ENCODE measurements around the gene ELOB. TPM values are rescaled to one million over a fixed set of nuclear protein-coding genes. Genes with fewer than 3 reads are reported as not detected.

The ELOB gene
- total and polyA plus RNA-seq, 5 donors, result 235 to 625 (median 293) TPM

- Histone ChIP-seq H3K4me3 (ENCODE audit: low read length) (no peak overlapping the region), H3K9me3 (ENCODE audit: control insufficient read depth, low read length) (no peaks in the 10 kb centered on the region), H3K27ac (ENCODE audit: low read length) (no peak overlapping the region), H3K27me3 (ENCODE audit: control insufficient read depth, insufficient read depth) (no peaks in the 10 kb centered on the region), H3K4me1 (ENCODE audit: control insufficient read depth, insufficient read depth, low read length) (no peaks in the 10 kb centered on the region)
- WGBS, result 84% methylated on average over 18 of the region's 18 CpGs
- ATAC-seq, result no peak
- intact Hi-C loops (cut with DNase I), result no loop called here
- DNase-seq, result no peak
These were observed 42.3 kb upstream of the ELOB start for GRCh38 chr16:2819179-2819938.

GRCh38 chr16:2818272-2818876, 41.3 kb upstream of the ELOB start:
- no peaks in the 10 kb centered on the region for H3K27me3 ChIP-seq (ENCODE audit: control insufficient read depth, insufficient read depth)
- DNase-seq, result no peak
- 74% methylated on average over 10 of the region's 10 CpGs for WGBS
- H3K4me1 ChIP-seq (ENCODE audit: control insufficient read depth, insufficient read depth, low read length), result no peaks in the 10 kb centered on the region
- no peak overlapping the region for H3K27ac ChIP-seq (ENCODE audit: low read length)
- no peak for ATAC-seq
- intact Hi-C loops (cut with DNase I), result no loop called here
- no peaks in the 10 kb centered on the region for H3K9me3 ChIP-seq (ENCODE audit: control insufficient read depth, low read length)
- no peak overlapping the region for H3K4me3 ChIP-seq (ENCODE audit: low read length)

- no peak for DNase-seq
- ATAC-seq, result no peak
- no peaks in the 10 kb centered on the region for H3K4me1 ChIP-seq (ENCODE audit: control insufficient read depth, insufficient read depth, low read length)
- intact Hi-C loops (cut with DNase I), result no loop called here
- no peak overlapping the region for H3K27ac ChIP-seq (ENCODE audit: low read length)
- H3K9me3 ChIP-seq (ENCODE audit: control insufficient read depth, low read length), result no peaks in the 10 kb centered on the region
- no peaks in the 10 kb centered on the region for H3K27me3 ChIP-seq (ENCODE audit: control insufficient read depth, insufficient read depth)
- 68% methylated on average over 68 of the region's 68 CpGs for WGBS
- H3K4me3 ChIP-seq (ENCODE audit: low read length), result no peak overlapping the region
These were observed 40.5 kb upstream of the ELOB start for GRCh38 chr16:2817340-2818271.

DNA sequence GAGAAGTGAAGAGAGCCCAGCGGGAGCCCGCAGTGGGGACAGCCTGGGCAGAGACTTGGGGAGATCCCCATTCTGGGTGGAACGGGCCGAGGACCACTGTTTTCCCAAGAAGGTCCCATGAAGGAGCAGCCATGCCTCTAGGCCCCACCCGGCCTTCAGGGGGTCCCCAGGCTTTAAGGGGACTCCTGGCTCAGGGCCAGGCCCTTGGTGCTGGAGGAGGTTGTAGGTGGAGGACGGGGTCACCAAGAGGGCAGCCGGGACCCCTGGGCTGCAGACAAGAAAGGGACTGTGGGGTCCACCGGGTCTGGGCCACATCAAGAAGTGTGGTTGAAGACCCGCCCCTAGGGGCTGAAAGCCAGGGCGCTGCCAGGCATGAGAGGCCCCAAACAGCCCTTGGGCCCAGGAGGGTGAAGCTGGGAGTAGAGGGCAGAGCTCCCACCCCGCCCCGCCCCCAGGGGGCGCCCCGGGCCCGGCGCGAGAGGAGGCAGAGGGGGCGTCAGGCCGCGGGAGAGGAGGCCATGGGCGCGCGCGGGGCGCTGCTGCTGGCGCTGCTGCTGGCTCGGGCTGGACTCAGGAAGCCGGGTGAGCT, 39.8 kb upstream of the ELOB start, which contains the start of gene PRSS21:
Gene PRSS21, plus strand, starts transcription at position 487 of the 589 bp plus-strand sequence. Its CDS starts 32 bp downstream, at position 519.
- DNase-seq (no peak), ATAC-seq (no peak)
- Histone ChIP-seq H3K27ac (ENCODE audit: low read length) (no peak within 1 kb of the TSS), H3K4me3 (ENCODE audit: low read length) (no peak within 1 kb of the TSS), H3K4me1 (ENCODE audit: control insufficient read depth, insufficient read depth, low read length) (no peaks in the 10 kb centered on the region), H3K9me3 (ENCODE audit: control insufficient read depth, low read length) (no peaks in the 10 kb centered on the region), H3K27me3 (ENCODE audit: control insufficient read depth, insufficient read depth) (no peaks in the 10 kb centered on the region)
- 56% methylated on average over 28 of the region's 28 CpGs for WGBS
- intact Hi-C loops (cut with DNase I), result no loop called here

DNA sequence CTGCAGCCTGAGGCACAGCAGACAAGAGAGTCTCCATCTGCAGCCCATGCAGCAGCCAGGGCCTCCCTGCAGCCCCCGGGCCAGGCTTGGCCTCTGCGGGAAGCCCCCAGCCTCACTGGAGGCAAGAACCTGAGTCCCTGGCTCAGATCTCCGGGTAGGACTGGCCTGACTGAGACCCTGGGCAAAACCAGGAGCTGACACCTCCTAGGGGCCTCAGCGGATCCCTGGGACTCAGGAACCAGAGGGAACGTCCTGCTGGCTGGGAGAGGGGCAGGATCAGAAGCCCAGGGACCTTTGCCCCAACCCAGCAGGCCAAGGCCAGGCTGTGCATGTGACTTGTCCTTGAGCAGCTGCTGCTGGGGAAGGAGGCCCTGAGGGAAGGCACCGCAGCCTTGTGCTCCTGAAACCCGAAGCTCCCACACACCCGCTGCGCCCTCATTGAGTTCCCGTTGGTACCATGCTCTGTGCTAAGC, 38.3 kb upstream of the ELOB start:
- no peak for ATAC-seq
- Histone ChIP-seq H3K4me1 (ENCODE audit: control insufficient read depth, insufficient read depth, low read length) (no peaks in the 10 kb centered on the region), H3K27me3 (ENCODE audit: control insufficient read depth, insufficient read depth) (no peaks in the 10 kb centered on the region), H3K27ac (ENCODE audit: low read length) (no peak overlapping the region), H3K9me3 (ENCODE audit: control insufficient read depth, low read length) (no peaks in the 10 kb centered on the region), H3K4me3 (ENCODE audit: low read length) (no peak overlapping the region)
- DNase-seq, result no peak
- intact Hi-C loops (cut with DNase I), result no loop called here
- 75% methylated on average over 10 of the region's 10 CpGs for WGBS

DNA sequence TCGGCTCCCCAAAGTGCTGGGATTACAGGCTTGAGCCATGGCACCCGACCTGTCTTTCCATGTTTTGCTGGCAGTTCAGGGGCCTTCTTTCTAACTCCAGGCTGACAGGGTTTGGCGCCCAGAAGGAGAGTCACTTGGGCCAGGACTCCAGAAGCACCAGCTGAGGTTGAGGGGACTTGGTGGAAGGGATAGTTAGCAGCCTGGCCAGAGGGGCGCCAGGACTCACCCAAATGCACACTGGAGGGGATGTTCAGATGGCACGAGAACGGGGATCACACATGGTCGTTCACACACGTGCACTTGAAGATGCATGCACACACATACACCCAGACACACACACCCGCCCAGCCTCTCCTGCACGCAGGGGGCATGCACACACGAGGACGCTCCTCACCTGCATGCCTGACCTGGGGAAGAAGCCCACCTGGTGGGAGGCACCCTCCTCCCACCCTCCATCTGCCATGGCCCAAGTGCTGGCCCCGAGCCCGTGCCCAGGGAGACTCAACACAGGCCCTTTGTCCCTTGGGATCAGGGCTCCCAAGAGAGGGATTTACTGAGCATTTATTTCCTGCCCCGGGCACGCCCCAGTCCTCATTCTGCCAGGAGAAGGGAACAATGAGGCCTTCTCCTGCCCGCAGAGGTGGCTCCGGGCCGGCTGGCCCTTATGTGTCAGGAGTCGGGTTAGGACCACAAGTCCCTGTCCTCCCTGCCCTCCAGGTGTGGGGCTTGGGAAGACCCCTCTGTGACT, 37.6 kb upstream of the ELOB start:
- Histone ChIP-seq H3K27me3 (ENCODE audit: control insufficient read depth, insufficient read depth) (no peaks in the 10 kb centered on the region), H3K4me1 (ENCODE audit: control insufficient read depth, insufficient read depth, low read length) (no peaks in the 10 kb centered on the region), H3K9me3 (ENCODE audit: control insufficient read depth, low read length) (no peaks in the 10 kb centered on the region), H3K27ac (ENCODE audit: low read length) (no peak overlapping the region), H3K4me3 (ENCODE audit: low read length) (no peak overlapping the region)
- 78% methylated on average over 20 of the region's 20 CpGs for WGBS
- DNase-seq (no peak), ATAC-seq (no peak)
- intact Hi-C loops (cut with DNase I), result no loop called here

GRCh38 chr16:2813771-2814221, 36.7 kb upstream of the ELOB start:
- no peaks in the 10 kb centered on the region for H3K27me3 ChIP-seq (ENCODE audit: control insufficient read depth, insufficient read depth)

GRCh38 chr16:2811703-2812471, 34.8 kb upstream of the ELOB start:
- H3K27me3 ChIP-seq (ENCODE audit: control insufficient read depth, insufficient read depth), result no peaks in the 10 kb centered on the region

More at GRCh38 chr16:2813771-2814221, 36.7 kb upstream of the ELOB start:
- intact Hi-C loops (cut with DNase I), result no loop called here
- DNase-seq (no peak), ATAC-seq (no peak)
- Histone ChIP-seq H3K4me1 (ENCODE audit: control insufficient read depth, insufficient read depth, low read length) (no peaks in the 10 kb centered on the region), H3K27ac (ENCODE audit: low read length) (no peak overlapping the region), H3K4me3 (ENCODE audit: low read length) (no peak overlapping the region), H3K9me3 (ENCODE audit: control insufficient read depth, low read length) (no peaks in the 10 kb centered on the region)
- 43% methylated on average over 7 of the region's 7 CpGs for WGBS

GRCh38 chr16:2810651-2811050, 33.6 kb upstream of the ELOB start:
- whole genome bisulfite sequencing, result 82% methylated on average over 6 of the region's 6 CpGs
- Histone ChIP-seq H3K27me3 (ENCODE audit: control insufficient read depth, insufficient read depth) (no peaks in the 10 kb centered on the region), H3K27ac (ENCODE audit: low read length) (no peak overlapping the region), H3K4me1 (ENCODE audit: control insufficient read depth, insufficient read depth, low read length) (no peaks in the 10 kb centered on the region), H3K4me3 (ENCODE audit: low read length) (no peak overlapping the region), H3K9me3 (ENCODE audit: control insufficient read depth, low read length) (no peaks in the 10 kb centered on the region)
- DNase-seq (no peak), ATAC-seq (no peak)
- intact Hi-C loops (cut with DNase I), result no loop called here

More at GRCh38 chr16:2811703-2812471, 34.8 kb upstream of the ELOB start:
- WGBS, result 62% methylated on average over 15 of the region's 15 CpGs
- H3K4me3 ChIP-seq (ENCODE audit: low read length), result no peak overlapping the region
- no peaks in the 10 kb centered on the region for H3K4me1 ChIP-seq (ENCODE audit: control insufficient read depth, insufficient read depth, low read length)
- no peak overlapping the region for H3K27ac ChIP-seq (ENCODE audit: low read length)
- intact Hi-C loops (cut with DNase I), result no loop called here
- ATAC-seq, result peak in 1 of 2 donors; percentile 29
- no peaks in the 10 kb centered on the region for H3K9me3 ChIP-seq (ENCODE audit: control insufficient read depth, low read length)
- no peak for DNase-seq
